Coronary artery (tissue), 2 donors: Measurements from ENCODE around the gene AGRP.
"Not testable (repeated sequence)": the region's sequence is repeated elsewhere in the genome, so short reads cannot be mapped to it uniquely, and the experiment has no call there.

ENCODE experiments used
- DNase-seq: peaks from one replicate; pipeline ENCODE4 v3.0.0-alpha.2; 2017; ENCODE audit warnings: low spot score
- H3K27ac ChIP-seq, 2 donors: fragments of 200-600 bp; sonication (generic); one replicate each; pipeline ENCODE4 v1.5.1; 2016 to 2019
- H3K4me3 ChIP-seq: fragments of 200-600 bp; sonication (generic); 2 replicates; pipeline ENCODE4 v1.5.1; 2016; ENCODE audit warnings: mild to moderate bottlenecking, moderate library complexity
- CTCF ChIP-seq: fragments of 200-600 bp; sonication (generic); IDR thresholded peaks from one replicate; pipeline ENCODE4 v1.5.1; 2019; ENCODE audit warnings: antibody characterized with exemption

AGRP gene

GRCh38 chr16:67499106-67499505 lies 15.8 kb upstream of the AGRP start:
- Histone ChIP-seq H3K4me3 (no peak overlapping the region), H3K27ac (no peak overlapping the region)
- DNase-seq = no peak
- no peak for TF ChIP-seq CTCF

GRCh38 chr16:67490335-67491096 lies 7.2 kb upstream of the AGRP start:
- Histone ChIP-seq H3K27ac (no peak overlapping the region), H3K4me3 (no peak overlapping the region)
- no peak for DNase-seq
- no peak for TF ChIP-seq CTCF

GRCh38 chr16:67489401-67490083 lies 6.2 kb upstream of the AGRP start:
- no peak for TF ChIP-seq CTCF
- no peak for DNase-seq
- no peak overlapping the region for H3K4me3 ChIP-seq
- peak overlapping the region in 1 of 2 donors; percentile 45 for H3K27ac ChIP-seq

- DNase-seq, H3K27ac ChIP-seq, H3K4me3 ChIP-seq: not testable (repeated sequence)
Observed at GRCh38 chr16:67487561-67487960, 4.2 kb upstream of the AGRP start.

GRCh38 chr16:67486805-67487204 lies 3.5 kb upstream of the AGRP start:
- no peak overlapping the region for H3K4me3 ChIP-seq
- DNase-seq = no peak
- no peak for TF ChIP-seq CTCF
- H3K27ac ChIP-seq = no peak overlapping the region

GRCh38 chr16:67483731-67484525 lies 581 bp upstream of the AGRP start:
- TF ChIP-seq CTCF = no peak
- Histone ChIP-seq H3K27ac (no peak overlapping the region), H3K4me3 (no peak overlapping the region)
- DNase-seq = no peak

GRCh38 chr16:67482233-67482924 lies 968 bp downstream of the AGRP start:
- H3K4me3 ChIP-seq = peak overlapping the region; percentile 89
- peak overlapping the region in 1 of 2 donors; percentile 58 for H3K27ac ChIP-seq
- no peak for TF ChIP-seq CTCF
- DNase-seq = no peak
